Fibroblast of skin of abdomen (primary cell): ENCODE measurements around the gene FMNL2.
"Not testable (repeated sequence)": the region's sequence is repeated elsewhere in the genome, so short reads cannot be mapped to it uniquely, and the experiment has no call there.

Experiments
- DNase-seq: peaks from one replicate; pipeline ENCODE4 v3.0.0-alpha.2; 2013

The FMNL2 gene

GRCh38 chr2:152376385-152376784, 41.4 kb downstream of the FMNL2 start:
- DNase-seq: no peak

- peak; percentile 22 for DNase-seq
These were observed 42.0 kb downstream of the FMNL2 start for GRCh38 chr2:152376968-152377367.

- no peak for DNase-seq
These were observed 44.1 kb downstream of the FMNL2 start for GRCh38 chr2:152379089-152379488.

GRCh38 chr2:152380261-152381055, 45.5 kb downstream of the FMNL2 start:
- no peak for DNase-seq

- DNase-seq: peak; percentile 79
These were observed 48.7 kb downstream of the FMNL2 start for GRCh38 chr2:152383702-152384101.

GRCh38 chr2:152384992-152385391, 50.0 kb downstream of the FMNL2 start:
- no peak for DNase-seq

- peak; percentile 82 for DNase-seq
These were observed 50.7 kb downstream of the FMNL2 start for GRCh38 chr2:152385650-152386049.

GRCh38 chr2:152386266-152386665, 51.3 kb downstream of the FMNL2 start:
- DNase-seq: no peak

GRCh38 chr2:152387041-152387440, 52.1 kb downstream of the FMNL2 start:
- DNase-seq: no peak

- not testable (repeated sequence) for DNase-seq
These were observed 53.3 kb downstream of the FMNL2 start for GRCh38 chr2:152388269-152388668.

GRCh38 chr2:152389483-152389882, 54.5 kb downstream of the FMNL2 start:
- no peak for DNase-seq

GRCh38 chr2:152390837-152391236, 55.9 kb downstream of the FMNL2 start:
- DNase-seq: no peak

- no peak for DNase-seq
These were observed 56.3 kb downstream of the FMNL2 start for GRCh38 chr2:152391318-152391717.

GRCh38 chr2:152393377-152393776, 58.4 kb downstream of the FMNL2 start:
- no peak for DNase-seq

- no peak for DNase-seq
These were observed 59.4 kb downstream of the FMNL2 start for GRCh38 chr2:152394326-152394725.

GRCh38 chr2:152395103-152395502, 60.1 kb downstream of the FMNL2 start:
- no peak for DNase-seq

- DNase-seq: no peak
These were observed 60.6 kb downstream of the FMNL2 start for GRCh38 chr2:152395572-152395971.

- peak; percentile 38 for DNase-seq
These were observed 61.1 kb downstream of the FMNL2 start for GRCh38 chr2:152396051-152396511.

- peak; percentile 56 for DNase-seq
These were observed 61.8 kb downstream of the FMNL2 start for GRCh38 chr2:152396763-152397162.

- no peak for DNase-seq
These were observed 64.0 kb downstream of the FMNL2 start for GRCh38 chr2:152399003-152399402.

GRCh38 chr2:152400607-152401214, 65.7 kb downstream of the FMNL2 start:
- no peak for DNase-seq

- no peak for DNase-seq
These were observed 68.1 kb downstream of the FMNL2 start for GRCh38 chr2:152402780-152403759.
